IMR-90 (cell line): Measurements from ENCODE around the gene XRCC5. TPM values are rescaled to one million over a fixed set of nuclear protein-coding genes. Genes with fewer than 3 reads are reported as not detected.

Experiments
- ATAC-seq: fragments of 200-7000 bp; cut with Tn5 transposase; 2 replicates; pipeline ENCODE4 v1.9.1; 2020; ENCODE audit warnings: low read depth, mild to moderate bottlenecking, moderate library complexity
- BruUV-seq: library from RNA; stranded (reverse); fragments of 400-500 nt; replicated peaks from 2 replicates; lab custom pipeline; 2021; lab: Mats Ljungman, UMichigan
- CTCF ChIA-PET: fragments of 300-600 bp; formaldehyde crosslinking; extraction: SDS; loops from one replicate; lab custom pipeline; 2021; ENCODE audit warnings: antibody characterized with exemption; lab: Yijun Ruan, JAX
- POLR2A ChIA-PET: fragments of 300-600 bp; sonication (Branson Sonifier 250); formaldehyde crosslinking; loops from one replicate; lab custom pipeline; 2022; ENCODE audit warnings: antibody characterized with exemption; ENCODE audit not compliant: unreplicated experiment; lab: Charles Lee
- DNase-seq: peaks from one replicate; pipeline ENCODE4 v3.0.0; 2013
- H2AFZ ChIP-seq: replicated peaks from 2 replicates; pipeline ENCODE3; 2013; ENCODE audit warnings: low read length, mild to moderate bottlenecking; ENCODE audit not compliant: poor library complexity
- H2AK5ac ChIP-seq: 2 replicates; pipeline ENCODE4 v1.6.1; 2013; ENCODE audit warnings: low read depth, low read length, inconsistent platforms
- H2AK9ac ChIP-seq: replicated peaks from 2 replicates; pipeline ENCODE3; 2013; ENCODE audit warnings: mild to moderate bottlenecking, low read depth, low read length, moderate library complexity; ENCODE audit not compliant: poor library complexity
- H2BK120ac ChIP-seq: 2 replicates; pipeline ENCODE4 v1.6.1; 2013; ENCODE audit warnings: low read depth, low read length, inconsistent platforms
- H2BK15ac ChIP-seq: 3 replicates; pipeline ENCODE4 v1.6.1; 2013; ENCODE audit warnings: low read depth, low read length, inconsistent platforms
- H2BK20ac ChIP-seq: 2 replicates; pipeline ENCODE4 v1.6.1; 2013; ENCODE audit warnings: low read depth, mild to moderate bottlenecking, inconsistent platforms, low read length, moderate library complexity
- H2BK5ac ChIP-seq: 2 replicates; pipeline ENCODE4 v1.6.1; 2013; ENCODE audit warnings: mild to moderate bottlenecking, low read depth, low read length, inconsistent platforms; ENCODE audit not compliant: poor library complexity, severe bottlenecking
- H3K14ac ChIP-seq: replicated peaks from 2 replicates; pipeline ENCODE4 v1.6.1; 2013; ENCODE audit warnings: low read depth, low read length, inconsistent platforms
- H3K18ac ChIP-seq: 2 replicates; pipeline ENCODE4 v1.6.1; 2013; ENCODE audit warnings: low read depth, low read length, control low read depth
- H3K23ac ChIP-seq: 2 replicates; pipeline ENCODE4 v1.6.1; 2013; ENCODE audit warnings: low read depth, low read length, inconsistent platforms
- H3K27ac ChIP-seq: 2 replicates; pipeline ENCODE4 v1.5.1; 2013; ENCODE audit warnings: mild to moderate bottlenecking, control low read depth, low read length; ENCODE audit not compliant: insufficient read depth
- H3K27me3 ChIP-seq: 2 replicates; pipeline ENCODE4 v1.6.1; 2013; ENCODE audit warnings: low read length; ENCODE audit not compliant: control insufficient read depth, insufficient read depth
- H3K36me3 ChIP-seq: 2 replicates; pipeline ENCODE4 v1.6.1; 2013; ENCODE audit warnings: low read length, mixed read lengths; ENCODE audit not compliant: control insufficient read depth, insufficient read depth
- H3K4ac ChIP-seq: 2 replicates; pipeline ENCODE4 v1.6.1; 2013; ENCODE audit warnings: low read depth, low read length, inconsistent platforms
- H3K4me1 ChIP-seq: 2 replicates; pipeline ENCODE4 v1.6.1; 2013; ENCODE audit warnings: low read length, mixed read lengths; ENCODE audit not compliant: control insufficient read depth, insufficient read depth
- H3K4me2 ChIP-seq: 2 replicates; pipeline ENCODE4 v1.6.1; 2013; ENCODE audit warnings: low read depth, mild to moderate bottlenecking, control low read depth, low read length, moderate library complexity
- H3K4me3 ChIP-seq: 2 replicates; pipeline ENCODE4 v1.5.1; 2013; ENCODE audit warnings: low read depth, mild to moderate bottlenecking, control low read depth, low read length, moderate library complexity; ENCODE audit not compliant: insufficient read depth
- H3K56ac ChIP-seq: 2 replicates; pipeline ENCODE4 v1.6.1; 2013; ENCODE audit warnings: low read length, inconsistent platforms; ENCODE audit not compliant: insufficient read depth; ENCODE audit errors: extremely low read depth
- H3K79me1 ChIP-seq, 2 experiments: 2 replicates each; pipeline ENCODE4 v1.6.1; 2013; ENCODE audit warnings: low read length in 2 of 2, inconsistent platforms in 1 of 2, low read depth in 1 of 2
- H3K9ac ChIP-seq: 2 replicates; pipeline ENCODE4 v1.6.1; 2013; ENCODE audit warnings: low read depth, low read length, control low read depth
- H3K9me1 ChIP-seq: 2 replicates; pipeline ENCODE4 v1.6.1; 2013; ENCODE audit warnings: low read length, inconsistent platforms; ENCODE audit not compliant: insufficient read depth
- H3K9me3 ChIP-seq: 2 replicates; pipeline ENCODE4 v1.6.1; 2013; ENCODE audit warnings: low read length; ENCODE audit not compliant: control insufficient read depth, insufficient read depth
- H4K20me1 ChIP-seq: 2 replicates; pipeline ENCODE4 v1.6.1; 2013; ENCODE audit warnings: low read length, inconsistent platforms; ENCODE audit not compliant: insufficient read depth
- H4K5ac ChIP-seq: 2 replicates; pipeline ENCODE4 v1.6.1; 2013; ENCODE audit warnings: mild to moderate bottlenecking, low read depth, low read length, control low read depth
- H4K8ac ChIP-seq, 2 experiments: 2 replicates each; pipeline ENCODE4 v1.6.1; 2013; ENCODE audit warnings: low read depth in 2 of 2, low read length in 2 of 2, control low read depth in 1 of 2, inconsistent platforms in 1 of 2
- H4K91ac ChIP-seq: 2 replicates; pipeline ENCODE4 v1.6.1; 2013; ENCODE audit warnings: low read depth, low read length, inconsistent platforms; ENCODE audit not compliant: insufficient read depth
- BHLHE40 ChIP-seq: fragments of 150-350 bp; IDR thresholded peaks from 2 replicates; pipeline ENCODE4 v1.6.1; 2016; ENCODE audit warnings: mild to moderate bottlenecking, low read depth, low read length
- CEBPB ChIP-seq: IDR thresholded peaks from 2 replicates; pipeline ENCODE4 v1.6.1; 2012; ENCODE audit warnings: low read depth, low read length, improper control_type of control experiment
- CHD1 ChIP-seq: IDR thresholded peaks from 2 replicates; pipeline ENCODE4 v1.6.1; 2012; ENCODE audit warnings: low read depth, low read length, improper control_type of control experiment
- CTCF ChIP-seq: conservative IDR thresholded peaks from 2 replicates; pipeline ENCODE4 v1.5.1; 2012; ENCODE audit warnings: mild to moderate bottlenecking, low read depth, low read length, improper control_type of control experiment
- ELK1 ChIP-seq: fragments of 150-350 bp; IDR thresholded peaks from 2 replicates; pipeline ENCODE4 v1.6.1; 2016; ENCODE audit warnings: low read depth, mild to moderate bottlenecking, low read length, moderate library complexity, borderline replicate concordance
- MAZ ChIP-seq: IDR thresholded peaks from 2 replicates; pipeline ENCODE4 v1.6.1; 2012; ENCODE audit warnings: low read depth, mild to moderate bottlenecking, low read length, improper control_type of control experiment, moderate library complexity, borderline replicate concordance
- MXI1 ChIP-seq: IDR thresholded peaks from 2 replicates; pipeline ENCODE4 v1.6.1; 2012; ENCODE audit warnings: low read depth, mild to moderate bottlenecking, low read length, moderate library complexity, borderline replicate concordance
- POLR2A ChIP-seq: IDR thresholded peaks from 2 replicates; pipeline ENCODE4 v1.6.1; 2012; ENCODE audit warnings: mild to moderate bottlenecking, low read depth, low read length
- RAD21 ChIP-seq: IDR thresholded peaks from 2 replicates; pipeline ENCODE4 v1.6.1; 2012; ENCODE audit warnings: low read length, improper control_type of control experiment
- RFX5 ChIP-seq: IDR thresholded peaks from 2 replicates; pipeline ENCODE4 v1.8.0; 2012; ENCODE audit warnings: low read depth, mild to moderate bottlenecking, low read length, moderate library complexity
- SMC3 ChIP-seq: fragments of 150-350 bp; IDR thresholded peaks from 2 replicates; pipeline ENCODE4 v1.6.1; 2016; ENCODE audit warnings: low read depth, mild to moderate bottlenecking, antibody characterized with exemption, low read length, moderate library complexity
- USF2 ChIP-seq: fragments of 150-350 bp; IDR thresholded peaks from 2 replicates; pipeline ENCODE4 v1.6.1; 2017; ENCODE audit warnings: mild to moderate bottlenecking, antibody characterized with exemption, low read length, low read depth
- WGBS, 2 experiments: methylation state at CpG; one replicate each; pipeline versions ENCODE4 v1.1.5 to v1.1.7; 2013; ENCODE audit warnings: missing lambda C conversion rate in 2 of 2; ENCODE audit not compliant: insufficient read length in 1 of 2; ENCODE audit errors: extremely low coverage in 2 of 2; 5-methylcytosine and 5-hydroxymethylcytosine counted together
- dilution Hi-C: fragments of 300-500 bp; cut with HindIII; formaldehyde crosslinking; loops from one replicate; pipeline ENCODE4 v1.14.3; 2018; ENCODE audit warnings: low sequenced_read_pairs; ENCODE audit not compliant: unreplicated experiment
- in situ Hi-C: fragments of 300-500 bp; cut with MboI; formaldehyde crosslinking; loops from 3 replicates; pipeline ENCODE4 v1.14.3; 2019; ENCODE audit warnings: low sequenced_read_pairs, inconsistent platforms, mixed read lengths
- intact Hi-C: fragments of 100-400 bp; cut with micrococcal nuclease; formaldehyde crosslinking; loops from 2 replicates; pipeline ENCODE4 v1.10.0; 2022
- polyA plus RNA-seq, 3 experiments: library from polyadenylated mRNA; depleted of rRNA; stranded (reverse); fragments of >200 nt; gene quantifications; 2 replicates each; pipeline ENCODE4 v1.2.3, GENCODE V29; 2012; ENCODE audit warnings: low replicate concordance in 1 of 3
- total RNA-seq: library from RNA; depleted of rRNA; stranded (reverse); fragments of >200 nt; gene quantifications from 2 replicates; pipeline ENCODE4 v1.2.3, GENCODE V29; 2012

XRCC5 gene
- total and polyA plus RNA-seq, 2 of the 4 experiments (the other 2 are of a cell fraction): 144 to 509 TPM

- ATAC-seq (no peak), DNase-seq (no peak)
- no peak overlapping the region for H2BK120ac ChIP-seq
- TF ChIP-seq CTCF (no peak), MAZ (no peak), BHLHE40 (no peak), POLR2A (no peak), SMC3 (no peak), CEBPB (no peak), RAD21 (no peak), ELK1 (no peak), MXI1 (no peak), USF2 (no peak), RFX5 (no peak), CHD1 (no peak)
- H3K23ac ChIP-seq: no peak overlapping the region
- no peak overlapping the region for H4K8ac ChIP-seq
- no peaks in the 10 kb centered on the region; a peak in 1 of 4 replicates for H3K79me1 ChIP-seq
- H2AK5ac ChIP-seq: no peak overlapping the region
- H4K20me1 ChIP-seq: no peaks in the 10 kb centered on the region
- no peak overlapping the region for H2AFZ ChIP-seq
- H3K9me3 ChIP-seq: no peaks in the 10 kb centered on the region
- H2AK9ac ChIP-seq: no peak overlapping the region
- H3K27ac ChIP-seq: no peak overlapping the region
- H3K56ac ChIP-seq: no peak overlapping the region
- no peak overlapping the region for H4K91ac ChIP-seq
- no TSS peak for BruUV-seq
- H3K9me1 ChIP-seq: no peaks in the 10 kb centered on the region
- no peak overlapping the region for H2BK5ac ChIP-seq
- no peak overlapping the region for H4K5ac ChIP-seq
- intact Hi-C loops (no loop called here), in situ Hi-C loops (no loop called here), dilution Hi-C loops (no loop called here)
- no peaks in the 10 kb centered on the region for H3K27me3 ChIP-seq
- H3K18ac ChIP-seq: no peak overlapping the region
- H3K4ac ChIP-seq: no peak overlapping the region
- ChIA-PET POLR2A (no interaction called here), CTCF (interaction anchor here (0.5 kb wide), 1 partner anchor 25 kb away, joined by 5 read pairs; no protein-coding TSS in a partner anchor)
- no peak overlapping the region for H3K4me2 ChIP-seq
- no peak overlapping the region for H2BK20ac ChIP-seq
- no peak overlapping the region for H3K9ac ChIP-seq
- no peaks in the 10 kb centered on the region for H3K36me3 ChIP-seq
- no peaks in the 10 kb centered on the region for H3K4me1 ChIP-seq
- H2BK15ac ChIP-seq: no peak overlapping the region
- no CpG with 5 or more reads among the region's 1 CpG for WGBS, 2 experiments
- no peak overlapping the region for H3K4me3 ChIP-seq
- no peak overlapping the region for H3K14ac ChIP-seq
Measured at GRCh38 chr2:216074380-216074779, 34.8 kb upstream of the XRCC5 start.
